Calu3 (cell line): ENCODE measurements around the gene ASPN. TPM values are rescaled to one million over a fixed set of nuclear protein-coding genes. Genes with fewer than 3 reads are reported as not detected.

ENCODE experiments used
- BruUV-seq: library from RNA; stranded (reverse); fragments of 400-500 nt; replicated peaks from 2 replicates; lab custom pipeline; 2021; lab: Mats Ljungman, UMichigan
- CTCF ChIA-PET: fragments of 300-600 bp; sonication (Branson Sonifier 250); formaldehyde crosslinking; loops from one replicate; lab custom pipeline; 2022; ENCODE audit warnings: antibody characterized with exemption; lab: Charles Lee
- DNase-seq: peaks from one replicate; pipeline ENCODE4 v3.0.0; 2022
- H3K27ac Mint-ChIP-seq: one replicate; pipeline ENCODE4 v1.8.0; 2022; ENCODE audit warnings: mixed read lengths; ENCODE audit not compliant: unreplicated experiment
- H3K27me3 Mint-ChIP-seq: one replicate; pipeline ENCODE4 v1.8.0; 2022; ENCODE audit warnings: mixed read lengths; ENCODE audit not compliant: unreplicated experiment
- H3K36me3 Mint-ChIP-seq: one replicate; pipeline ENCODE4 v1.8.0; 2022; ENCODE audit warnings: mild to moderate bottlenecking, moderate library complexity, mixed read lengths; ENCODE audit not compliant: insufficient read depth, unreplicated experiment
- H3K4me1 Mint-ChIP-seq: one replicate; pipeline ENCODE4 v1.8.0; 2022; ENCODE audit warnings: mild to moderate bottlenecking, low read depth, mixed read lengths; ENCODE audit not compliant: unreplicated experiment
- H3K4me3 Mint-ChIP-seq: one replicate; pipeline ENCODE4 v1.8.0; 2022; ENCODE audit warnings: mild to moderate bottlenecking, low read depth, moderate library complexity, mixed read lengths; ENCODE audit not compliant: unreplicated experiment
- H3K9me3 Mint-ChIP-seq: one replicate; pipeline ENCODE4 v1.8.0; 2022; ENCODE audit warnings: low read depth, mixed read lengths; ENCODE audit not compliant: unreplicated experiment
- CTCF ChIP-seq: fragments of 200-600 bp; IDR thresholded peaks from one replicate; pipeline ENCODE4 v1.8.0; 2022; ENCODE audit warnings: antibody characterized with exemption; ENCODE audit not compliant: unreplicated experiment
- intact Hi-C: fragments of 100-400 bp; cut with micrococcal nuclease; formaldehyde crosslinking; loops from one replicate; pipeline ENCODE4 v1.10.0; 2022; ENCODE audit not compliant: unreplicated experiment
- total RNA-seq: library from RNA; stranded (reverse); gene quantifications from 2 replicates; pipeline ENCODE4 v1.2.3, GENCODE V29; 2022

ASPN gene
- total RNA-seq, 1 experiment from 2014 or later, result not detected

GRCh38 chr9:92439921-92440750, 42.2 kb downstream of the ASPN start:
- DNase-seq, result no peak
- intact Hi-C loops, result loop anchor here (10.0 kb wide), 1 partner anchor 115 kb away; the partner anchor contains the start of genes CENPP and NOL8
- no peak overlapping the region for H3K27ac Mint-ChIP-seq
- no TSS peak for BruUV-seq
- CTCF ChIA-PET, result no interaction called here
- H3K27me3 Mint-ChIP-seq, result no peaks in the 10 kb centered on the region
- no peaks in the 10 kb centered on the region for H3K9me3 Mint-ChIP-seq
- no peak for TF ChIP-seq CTCF
- H3K4me1 Mint-ChIP-seq, result no peaks in the 10 kb centered on the region
- no peaks in the 10 kb centered on the region for H3K36me3 Mint-ChIP-seq
- H3K4me3 Mint-ChIP-seq, result no peak overlapping the region

- CTCF ChIA-PET, result interaction anchor here (1.0 kb wide), 2 partner anchors 111 to 301 kb away, joined by 3 to 8 read pairs; no protein-coding TSS in a partner anchor
- no peak for DNase-seq
- no peak overlapping the region for H3K4me3 Mint-ChIP-seq
- no peak overlapping the region for H3K27ac Mint-ChIP-seq
- no peaks in the 10 kb centered on the region for H3K27me3 Mint-ChIP-seq
- no peak for TF ChIP-seq CTCF
- H3K9me3 Mint-ChIP-seq, result no peaks in the 10 kb centered on the region
- intact Hi-C loops, result loop anchor here (10.0 kb wide), 1 partner anchor 114 kb away; the partner anchor contains the start of genes CENPP and NOL8
- H3K36me3 Mint-ChIP-seq, result no peaks in the 10 kb centered on the region
- no peaks in the 10 kb centered on the region for H3K4me1 Mint-ChIP-seq
- no TSS peak for BruUV-seq
Measured at GRCh38 chr9:92438900-92439526, 43.3 kb downstream of the ASPN start.

- Mint-ChIP-seq H3K36me3 (no peaks in the 10 kb centered on the region), H3K27me3 (no peaks in the 10 kb centered on the region), H3K9me3 (no peaks in the 10 kb centered on the region), H3K4me3 (no peak overlapping the region), H3K27ac (no peak overlapping the region), H3K4me1 (no peaks in the 10 kb centered on the region)
- CTCF ChIA-PET, result no interaction called here
- intact Hi-C loops, result loop anchor here (10.0 kb wide), 1 partner anchor 110 kb away; the partner anchor contains the start of genes CENPP and NOL8
- no TSS peak for BruUV-seq
- no peak for DNase-seq
- no peak for TF ChIP-seq CTCF
Measured at GRCh38 chr9:92435263-92435662, 47.0 kb downstream of the ASPN start.

- Mint-ChIP-seq H3K4me3 (no peak overlapping the region), H3K36me3 (no peaks in the 10 kb centered on the region), H3K4me1 (no peaks in the 10 kb centered on the region), H3K27me3 (no peaks in the 10 kb centered on the region), H3K27ac (no peak overlapping the region), H3K9me3 (no peaks in the 10 kb centered on the region)
- TF ChIP-seq CTCF, result no peak
- DNase-seq, result no peak
- intact Hi-C loops, result loop anchor here (10.0 kb wide), 1 partner anchor 108 kb away; the partner anchor contains the start of genes CENPP and NOL8
- CTCF ChIA-PET, result no interaction called here
- BruUV-seq, result no TSS peak
Measured at GRCh38 chr9:92432972-92433548, 49.2 kb downstream of the ASPN start.
